Measurements from ENCODE around the gene FBRSL1.
"Not testable (repeated sequence)": the region's sequence is repeated elsewhere in the genome, so short reads cannot be mapped to it uniquely, and the experiment has no call there.

FBRSL1 gene

DNA sequence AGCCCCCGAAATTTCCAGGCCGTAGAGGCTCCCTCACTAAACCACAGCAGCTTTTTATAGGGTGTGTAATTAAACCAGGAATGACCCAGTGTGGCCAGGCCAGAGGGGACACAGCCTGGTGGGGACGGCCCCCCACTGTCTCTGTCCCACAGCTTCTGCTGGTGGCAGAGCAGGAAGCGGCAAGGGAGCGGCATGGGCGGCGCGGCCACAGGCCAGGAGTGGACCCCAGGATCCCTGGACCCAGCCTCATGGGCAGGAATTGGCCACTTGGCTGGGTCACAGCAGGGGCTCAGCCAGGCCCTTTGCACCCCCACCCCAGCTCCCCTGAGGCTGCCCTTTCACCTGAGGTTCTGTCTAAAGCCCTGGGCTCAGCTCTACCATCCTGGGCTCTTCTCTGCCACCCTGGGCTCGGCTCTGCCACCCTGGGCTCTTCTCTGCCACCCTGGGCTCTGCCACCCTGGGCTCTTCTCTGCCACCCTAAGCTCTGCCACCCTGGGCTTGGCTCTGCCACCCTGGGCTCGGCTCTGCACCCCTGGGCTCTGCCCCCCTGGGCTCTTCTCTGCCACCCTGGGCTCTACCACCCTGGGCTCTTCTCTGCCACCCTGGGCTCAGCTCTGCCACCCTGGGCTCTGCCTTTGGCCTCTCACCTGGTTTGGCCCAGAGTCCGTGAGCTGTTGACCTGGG is 39.3 kb downstream of the FBRSL1 start:
- DNase-seq = no peak

DNA sequence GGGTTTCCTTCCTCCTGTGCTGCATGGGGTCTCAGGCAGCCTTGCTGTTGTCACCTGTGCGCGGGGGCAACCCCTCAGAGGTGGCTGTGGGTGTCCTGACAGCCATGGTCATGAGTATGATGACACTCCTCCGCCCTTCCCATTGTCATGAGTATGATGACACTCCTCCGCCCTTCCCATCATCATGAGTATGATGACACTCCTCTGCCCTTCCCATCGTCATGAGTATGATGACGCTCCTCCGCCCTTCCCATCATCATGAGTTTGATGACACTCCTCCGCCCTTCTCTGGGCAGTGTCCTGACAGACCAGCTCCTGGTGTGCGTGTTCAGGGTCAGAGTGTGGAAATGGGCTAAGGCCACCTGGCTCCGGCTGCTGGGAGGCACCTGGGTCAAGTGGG is 40.0 kb downstream of the FBRSL1 start:
- no peak for DNase-seq

DNA sequence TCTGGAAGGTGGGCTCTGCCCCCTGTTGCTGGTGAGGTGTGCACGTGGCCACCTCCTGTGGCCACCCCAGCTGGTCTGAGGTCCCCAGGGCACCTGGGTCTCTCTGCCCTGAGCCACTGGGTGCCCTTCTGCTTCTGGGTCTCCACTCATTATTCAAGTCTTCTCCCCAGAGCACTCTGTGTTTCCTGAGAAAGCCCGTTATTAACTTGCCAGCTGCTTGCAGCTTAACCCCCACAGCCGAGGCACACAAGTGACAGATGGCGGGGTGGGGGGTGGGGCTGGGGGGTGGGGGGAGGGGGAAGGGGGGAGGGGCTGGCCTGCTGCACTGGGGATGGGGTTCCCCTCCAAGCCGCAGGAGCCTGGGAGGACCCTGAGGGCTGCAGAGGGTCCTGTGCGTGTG is 40.5 kb downstream of the FBRSL1 start:
- no peak for DNase-seq

DNA sequence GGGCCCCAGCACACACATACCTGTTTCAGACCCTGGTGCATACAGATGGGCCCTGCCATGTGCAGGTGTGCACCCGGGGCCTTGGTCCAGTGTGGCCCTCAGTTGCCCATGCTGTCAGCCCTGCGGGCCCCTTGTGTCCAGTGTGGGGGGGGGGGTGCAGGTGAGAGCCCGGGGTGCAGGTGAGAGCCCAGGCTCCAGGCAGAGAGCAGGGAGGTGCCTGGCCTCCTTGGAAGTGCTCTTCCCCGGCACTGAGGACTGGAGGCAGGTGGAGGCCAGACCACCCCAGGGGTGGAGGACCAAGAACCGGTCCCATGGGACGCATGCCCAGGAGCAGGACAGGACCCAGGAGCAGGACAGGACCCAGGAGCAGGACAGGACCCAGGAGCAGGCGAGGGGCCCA is 40.9 kb downstream of the FBRSL1 start:
- DNase-seq = no peak

DNA sequence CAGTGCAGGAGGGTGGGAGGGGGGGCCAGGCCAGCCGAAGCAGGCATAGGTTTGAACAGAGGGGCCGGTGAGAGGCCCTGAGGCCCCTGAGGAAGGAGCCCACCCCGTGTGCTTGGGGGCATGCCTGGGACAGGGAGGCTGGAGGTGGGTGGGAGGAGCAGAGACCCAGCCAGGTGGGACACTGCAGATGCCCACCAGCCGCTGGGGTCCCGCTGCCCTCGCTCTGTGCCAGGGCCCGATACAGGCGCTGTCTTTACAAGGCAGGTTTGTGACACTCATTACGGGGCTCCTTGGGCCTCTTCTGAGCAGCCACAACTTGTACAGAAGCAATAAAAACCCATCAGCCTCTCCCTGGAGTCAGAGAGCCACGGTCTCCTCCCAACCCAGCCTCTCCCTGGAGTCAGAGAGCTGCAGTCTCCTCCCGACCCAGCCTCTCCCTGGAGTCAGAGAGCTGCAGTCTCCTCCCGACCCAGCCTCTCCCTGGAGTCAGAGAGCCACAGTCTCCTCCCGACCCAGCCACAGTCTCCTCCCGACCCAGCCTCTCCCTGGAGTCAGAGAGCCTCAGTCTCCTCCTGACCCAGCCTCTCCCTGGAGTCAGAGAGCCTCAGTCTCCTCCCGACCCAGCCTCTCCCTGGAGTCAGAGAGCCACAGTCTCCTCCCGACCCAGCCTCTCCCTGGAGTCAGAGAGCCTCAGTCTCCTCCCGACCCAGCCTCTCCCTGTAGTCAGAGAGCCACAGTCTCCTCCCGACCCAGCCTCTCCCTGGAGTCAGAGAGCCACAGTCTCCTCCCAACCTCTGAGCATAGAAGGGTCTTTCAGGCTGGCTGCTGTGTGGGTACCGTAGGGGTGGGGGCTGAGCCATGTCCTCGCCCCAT is 43.0 kb downstream of the FBRSL1 start:
- not testable (repeated sequence) for DNase-seq

DNA sequence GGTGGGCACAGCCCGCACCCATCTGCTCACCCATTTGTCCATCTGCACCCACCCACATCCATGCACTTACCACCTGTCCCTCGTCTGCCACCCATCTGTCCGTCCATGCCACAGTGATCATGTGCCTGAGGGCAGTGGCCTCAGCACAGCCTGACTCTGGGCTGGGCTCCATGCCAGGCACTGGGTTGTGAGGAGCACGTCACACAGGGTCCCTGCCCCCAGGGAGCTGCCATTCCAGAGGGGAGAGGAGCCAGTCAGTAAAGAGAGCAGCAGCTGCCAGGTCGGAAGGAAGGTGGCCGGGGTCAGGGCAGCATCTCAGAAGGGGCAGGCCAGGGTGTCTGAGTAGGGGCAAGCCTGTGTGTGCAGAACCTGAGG is 43.6 kb downstream of the FBRSL1 start:
- DNase-seq = no peak

DNA sequence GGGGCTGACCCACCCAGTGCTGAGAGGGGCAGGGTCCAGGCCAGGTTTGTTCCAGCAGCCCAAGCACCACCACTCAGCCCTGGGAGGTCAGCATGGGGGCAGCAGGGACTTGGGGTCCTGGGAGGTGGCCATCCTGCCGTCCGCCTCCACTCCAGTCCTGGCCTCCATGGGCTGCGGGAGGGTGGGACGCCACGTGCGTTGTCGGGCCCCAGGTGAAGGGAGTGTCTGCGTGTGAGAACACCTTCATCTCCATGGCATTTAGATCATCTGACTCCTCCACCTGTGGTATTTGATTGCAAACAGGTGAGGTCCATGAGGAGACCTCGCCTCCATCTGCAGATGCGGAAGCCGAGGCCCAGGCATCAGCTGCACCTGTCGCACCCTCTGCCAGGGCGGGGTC is 44.1 kb downstream of the FBRSL1 start:
- DNase-seq = no peak

DNA sequence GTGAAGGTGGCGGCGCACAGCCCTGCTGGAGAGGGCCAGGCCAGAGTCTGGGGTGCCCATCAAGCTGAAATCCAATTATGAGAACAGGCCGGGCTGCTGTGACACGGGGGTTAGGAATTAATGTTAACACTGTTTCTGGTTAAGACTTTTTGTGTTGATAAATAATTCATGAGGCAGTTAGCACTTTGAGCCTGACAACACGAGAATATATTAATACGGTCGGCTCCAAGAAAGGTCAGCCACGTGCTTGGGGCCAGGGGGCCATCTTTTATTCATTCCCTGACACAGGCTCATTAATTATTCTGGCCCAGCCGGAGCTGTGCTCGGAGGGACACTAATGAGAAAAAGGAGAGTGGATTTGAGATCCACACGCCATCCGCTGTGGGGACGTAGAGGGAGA is 45.1 kb downstream of the FBRSL1 start:
- no peak for DNase-seq

DNA sequence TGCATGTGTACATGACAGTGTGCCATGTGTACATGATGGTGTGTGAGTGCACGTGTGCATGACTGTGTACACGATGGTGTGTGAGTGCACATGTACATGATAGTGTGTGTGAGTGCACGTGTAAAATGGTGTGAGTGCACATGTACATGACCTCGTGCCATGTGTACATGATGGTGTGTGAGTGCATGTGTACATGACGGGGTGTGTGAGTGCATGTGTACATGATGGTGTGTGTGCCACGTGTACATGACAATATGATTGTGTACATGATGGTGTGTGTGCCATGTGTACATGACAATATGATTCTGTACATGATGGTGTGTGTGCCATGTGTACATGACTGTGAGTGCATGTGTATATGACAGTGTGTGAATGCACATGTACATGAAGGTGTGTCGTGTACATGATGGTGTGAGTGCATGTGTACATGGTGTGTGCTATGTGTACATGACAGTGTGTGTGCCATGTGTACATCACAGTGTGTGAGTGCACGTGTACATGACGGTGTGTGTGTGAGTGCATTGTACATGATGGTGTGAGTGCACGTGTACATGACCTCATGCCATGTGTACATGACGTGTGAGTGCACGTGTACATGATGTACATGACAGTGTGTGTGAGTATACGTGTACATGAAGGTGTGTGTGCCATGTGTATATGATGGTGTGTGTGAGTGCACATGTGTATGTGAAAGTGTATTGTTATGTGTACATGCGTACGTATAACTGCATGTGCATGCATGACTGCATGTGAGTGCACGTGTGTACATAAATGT is 46.3 kb downstream of the FBRSL1 start:
- no peak for DNase-seq

DNA sequence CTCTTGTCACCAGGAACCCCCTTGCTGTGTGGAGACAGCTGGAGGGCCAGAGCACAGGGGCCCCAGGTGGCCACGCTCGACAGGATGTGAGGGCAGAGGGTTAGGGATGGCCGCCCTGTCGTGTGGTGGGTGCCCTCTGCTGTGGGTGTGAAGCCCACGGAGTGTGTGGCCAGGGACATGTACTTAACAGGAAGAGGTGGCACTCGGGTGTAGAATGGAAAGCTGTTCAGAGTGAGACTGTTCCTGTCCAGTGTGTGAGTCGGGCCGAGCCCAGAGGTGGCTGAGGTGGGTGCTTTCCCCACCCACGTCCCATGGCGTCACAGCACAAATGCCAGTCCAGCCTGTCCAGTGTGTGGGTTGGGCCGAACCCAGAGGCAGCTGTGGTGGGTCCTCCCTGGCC is 47.1 kb downstream of the FBRSL1 start:
- no peak for DNase-seq

DNA sequence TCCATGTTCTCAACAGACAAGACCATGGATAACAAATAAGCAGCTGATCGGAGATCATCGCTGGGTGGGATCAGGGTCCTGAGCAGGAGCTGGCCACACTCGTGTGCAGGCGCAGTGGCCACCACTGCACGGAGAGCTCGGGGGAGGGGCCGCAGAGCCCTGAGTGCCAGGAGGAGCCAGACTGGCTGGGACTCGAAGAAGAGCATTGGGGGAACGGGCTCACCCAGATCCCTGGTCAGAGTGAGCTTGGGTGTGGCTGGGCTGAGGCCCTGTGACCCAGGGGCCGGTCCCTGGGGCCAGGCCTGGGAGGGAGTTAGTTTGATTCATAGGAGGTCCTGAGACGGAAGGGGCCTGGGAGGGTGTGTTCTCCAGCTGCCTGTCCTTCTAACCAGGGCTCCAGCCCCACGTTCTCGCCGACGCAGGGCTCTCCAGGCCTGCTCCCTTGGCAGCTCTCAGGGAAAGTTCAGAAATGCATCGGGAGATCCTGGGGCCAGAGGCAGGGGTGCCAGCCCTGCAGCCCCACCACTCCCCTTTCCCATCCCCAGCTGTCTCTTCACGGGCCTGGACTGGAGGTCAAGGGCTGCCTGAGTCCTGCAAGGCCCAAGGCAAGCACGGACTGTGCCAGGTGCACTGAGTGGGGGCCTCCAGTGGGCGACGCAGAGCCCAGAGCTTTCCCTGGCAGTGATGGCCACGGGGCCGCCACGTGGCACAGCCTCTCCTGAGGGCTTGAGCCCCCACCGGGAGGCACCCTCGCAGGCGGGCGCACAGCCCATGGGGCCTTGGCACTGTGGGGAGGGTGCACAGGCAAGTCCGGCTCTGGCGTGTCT is 48.1 kb downstream of the FBRSL1 start:
- DNase-seq = no peak

DNA sequence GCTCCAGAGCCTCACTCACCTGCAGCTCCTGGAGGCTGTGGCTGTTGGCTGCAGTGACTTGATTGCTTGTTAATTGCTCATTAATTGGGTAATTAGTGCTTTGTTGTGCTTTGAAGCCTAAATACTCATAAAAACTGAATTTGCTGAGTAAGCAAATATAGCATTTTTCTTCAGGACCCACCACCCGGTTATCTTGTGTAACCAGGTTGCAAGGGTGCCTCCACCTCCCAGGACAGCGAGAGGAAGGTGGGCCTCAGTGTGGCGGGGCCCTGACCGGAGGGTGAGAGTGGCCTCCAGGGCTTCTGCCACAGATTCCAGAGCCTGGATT is 48.7 kb downstream of the FBRSL1 start:
- no peak for DNase-seq

DNA sequence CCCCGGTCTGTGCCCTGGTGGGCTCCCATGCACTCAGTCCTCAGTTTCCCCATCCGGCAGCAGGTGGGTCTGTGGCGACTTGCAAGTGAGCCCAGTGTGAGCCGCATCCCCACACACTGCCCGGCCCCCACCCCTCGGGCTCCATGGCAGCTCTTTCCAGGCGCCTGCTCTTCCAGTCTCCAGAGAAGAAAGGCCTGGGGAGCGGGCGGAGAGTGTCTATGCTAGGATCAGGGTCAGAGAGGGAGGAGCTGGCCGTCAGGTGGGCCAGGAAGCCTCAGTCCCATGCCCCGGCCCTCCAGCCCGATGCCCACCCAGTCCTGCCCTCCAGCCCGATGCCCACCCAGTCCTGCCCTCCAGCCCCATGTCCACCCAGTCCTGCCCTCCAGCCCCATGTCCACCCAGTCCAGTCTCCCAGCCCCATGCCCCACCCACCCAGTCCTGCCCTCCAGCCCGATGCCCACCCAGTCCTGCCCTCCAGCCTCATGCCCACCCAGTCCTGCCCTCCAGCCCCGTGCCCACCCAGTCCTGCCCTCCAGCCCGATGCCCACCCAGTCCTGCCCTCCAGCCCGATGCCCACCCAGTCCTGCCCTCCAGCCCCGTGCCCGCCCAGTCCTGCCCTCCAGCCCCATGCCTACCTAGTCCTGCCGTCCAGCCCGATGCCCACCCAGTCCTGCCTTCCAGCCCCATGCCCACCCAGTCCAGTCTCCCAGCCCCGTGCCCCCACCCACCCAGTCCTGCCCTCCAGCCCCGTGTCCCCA is 49.2 kb downstream of the FBRSL1 start:
- no peak for DNase-seq

DNA sequence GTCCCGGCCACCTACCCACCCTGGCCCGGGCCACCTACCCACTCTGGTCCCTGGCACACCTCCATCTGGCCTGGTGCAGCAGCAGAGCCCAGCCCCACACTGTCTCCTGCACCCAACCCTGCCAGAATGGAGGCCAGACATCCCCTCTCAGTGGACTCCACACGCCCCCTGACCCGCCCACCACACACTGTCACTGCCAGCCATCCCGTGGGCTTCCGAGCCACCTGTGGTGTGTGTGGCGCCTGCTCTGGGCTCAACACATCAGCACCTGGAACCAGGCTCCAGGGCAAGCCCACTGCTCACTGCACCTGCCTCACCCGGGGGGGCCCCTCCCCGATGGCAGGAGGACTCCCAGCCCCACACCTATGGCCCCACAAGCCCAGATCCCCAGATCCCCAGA is 50.5 kb downstream of the FBRSL1 start:
- DNase-seq = no peak

DNA sequence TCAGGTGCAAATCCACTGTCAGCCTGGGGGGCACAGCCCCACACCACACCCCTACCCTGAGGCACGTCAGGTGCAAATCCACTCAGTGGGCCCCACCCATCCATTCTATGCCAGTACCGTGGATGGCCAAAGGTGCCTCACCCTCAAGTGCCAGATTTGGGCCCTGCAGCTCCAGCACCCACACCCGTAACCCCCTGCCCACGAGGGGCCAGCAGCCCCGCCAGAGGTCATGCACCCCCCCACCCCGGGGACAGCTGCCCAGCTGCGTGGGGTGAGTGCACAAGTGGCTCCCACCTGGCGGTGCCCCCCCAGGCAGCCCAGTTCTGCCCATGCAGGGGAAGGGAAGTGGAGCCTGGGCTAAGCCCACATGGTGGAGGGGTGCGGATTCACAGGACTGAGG is 51.2 kb downstream of the FBRSL1 start:
- DNase-seq = no peak

DNA sequence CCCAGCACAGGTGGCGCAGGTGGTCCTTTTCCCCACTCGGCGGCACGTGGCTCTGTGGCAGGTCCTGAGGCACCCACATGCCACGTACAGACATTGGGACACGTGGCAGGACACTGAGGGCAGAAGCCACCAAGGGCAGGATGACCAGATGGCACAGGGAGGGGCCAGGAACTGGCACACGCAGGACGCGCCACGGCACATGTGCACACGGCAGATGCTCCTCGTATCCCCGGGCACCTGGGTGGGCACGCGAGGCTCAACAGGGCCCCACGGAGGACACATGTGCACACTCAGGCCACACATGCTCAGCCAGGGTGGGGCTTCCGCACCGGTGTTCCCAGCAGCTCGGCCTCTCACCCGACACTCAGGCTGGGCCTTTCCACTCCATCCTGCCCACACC is 52.0 kb downstream of the FBRSL1 start:
- no peak for DNase-seq

DNA sequence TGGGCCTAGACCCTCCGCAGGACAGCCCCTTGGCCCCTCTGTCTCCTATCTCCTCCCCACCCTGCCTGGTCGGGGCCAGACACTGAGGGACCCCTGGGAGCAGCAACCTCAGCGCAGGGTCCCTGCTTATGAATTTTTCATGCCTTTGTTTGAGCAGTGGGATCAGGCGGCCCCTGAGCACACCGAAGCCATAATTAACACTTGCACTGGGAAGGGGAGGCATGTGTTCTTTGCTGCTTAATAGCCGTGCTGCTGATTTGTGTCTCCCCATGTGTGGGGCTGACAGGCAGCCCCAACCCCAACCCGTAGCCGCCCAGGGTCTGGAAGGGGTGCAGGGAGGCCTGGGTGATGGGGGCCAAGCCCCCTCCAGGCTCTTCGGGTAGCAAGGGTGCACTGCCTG is 52.7 kb downstream of the FBRSL1 start:
- DNase-seq = no peak

DNA sequence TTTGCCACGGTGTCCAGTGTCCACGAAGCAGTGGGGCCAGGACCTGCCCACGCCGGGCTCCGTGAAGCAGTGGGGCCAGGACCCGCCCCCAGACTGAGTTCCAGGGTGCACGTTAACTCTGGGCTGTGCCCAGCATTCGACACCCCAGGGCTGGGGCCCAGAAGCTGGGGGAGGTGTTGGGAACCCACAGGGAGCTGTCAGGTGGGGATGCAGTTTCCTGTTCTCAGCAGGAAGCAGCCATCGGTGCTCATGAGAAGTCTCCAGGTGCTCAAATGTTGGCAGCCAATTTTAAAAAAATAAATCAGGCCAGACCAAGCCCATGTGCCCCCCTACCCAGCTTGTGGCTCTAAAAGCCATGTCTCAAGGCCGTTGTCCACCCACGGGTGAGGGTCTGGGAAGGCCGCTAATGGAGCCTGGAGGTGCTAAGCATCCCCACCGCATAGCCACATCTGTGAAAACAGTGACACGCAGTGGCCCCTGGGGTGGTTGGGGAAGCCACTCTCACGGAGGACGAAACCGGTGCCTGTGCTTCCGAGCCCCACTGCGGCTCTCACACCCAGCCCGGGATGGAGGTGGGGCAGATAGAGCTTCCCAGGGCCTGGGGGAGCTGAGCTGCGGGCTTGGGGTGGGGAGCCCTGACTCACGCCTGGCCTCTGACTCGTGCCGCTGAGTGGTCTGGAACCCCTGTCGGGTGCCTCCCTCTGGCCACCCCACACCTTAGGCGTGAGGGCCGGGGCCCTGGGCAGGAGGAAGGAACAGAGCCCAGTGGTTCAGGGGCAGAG is 53.5 kb downstream of the FBRSL1 start:
- DNase-seq = no peak

DNA sequence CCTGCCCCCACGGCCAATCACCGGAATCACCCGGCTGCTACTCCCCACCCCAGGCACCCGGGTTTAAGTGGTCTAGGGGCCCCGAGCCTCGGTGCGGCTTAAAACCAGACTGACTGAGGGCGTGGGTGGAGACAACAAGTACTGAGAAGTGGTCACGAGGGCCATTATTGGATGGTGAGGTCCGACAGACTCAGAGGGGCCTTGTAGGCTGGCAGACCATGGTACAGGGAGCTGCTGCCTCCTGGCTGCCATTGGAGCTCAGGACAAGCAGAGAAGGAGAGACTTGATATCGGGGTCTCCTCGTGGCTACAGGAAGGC is 54.1 kb downstream of the FBRSL1 start:
- DNase-seq = no peak

DNA sequence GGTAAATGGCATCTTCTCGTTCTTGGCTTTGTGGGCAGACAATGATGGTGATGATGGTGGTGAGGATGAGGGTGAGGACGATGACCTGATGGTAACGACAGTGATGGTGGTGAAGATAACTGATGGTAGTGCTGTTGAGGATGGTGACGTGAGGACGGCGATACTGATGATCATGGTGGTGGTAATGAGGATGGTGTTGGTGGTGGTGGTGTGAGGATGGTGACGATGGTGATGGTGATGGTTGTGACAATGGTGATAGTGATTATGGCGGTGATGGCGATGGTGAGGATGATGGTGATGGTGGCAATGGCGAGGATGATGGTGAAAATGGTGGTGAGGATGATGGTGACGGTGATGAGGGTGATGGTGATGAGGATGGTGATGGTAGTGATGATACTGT is 54.5 kb downstream of the FBRSL1 start:
- DNase-seq = no peak

DNA sequence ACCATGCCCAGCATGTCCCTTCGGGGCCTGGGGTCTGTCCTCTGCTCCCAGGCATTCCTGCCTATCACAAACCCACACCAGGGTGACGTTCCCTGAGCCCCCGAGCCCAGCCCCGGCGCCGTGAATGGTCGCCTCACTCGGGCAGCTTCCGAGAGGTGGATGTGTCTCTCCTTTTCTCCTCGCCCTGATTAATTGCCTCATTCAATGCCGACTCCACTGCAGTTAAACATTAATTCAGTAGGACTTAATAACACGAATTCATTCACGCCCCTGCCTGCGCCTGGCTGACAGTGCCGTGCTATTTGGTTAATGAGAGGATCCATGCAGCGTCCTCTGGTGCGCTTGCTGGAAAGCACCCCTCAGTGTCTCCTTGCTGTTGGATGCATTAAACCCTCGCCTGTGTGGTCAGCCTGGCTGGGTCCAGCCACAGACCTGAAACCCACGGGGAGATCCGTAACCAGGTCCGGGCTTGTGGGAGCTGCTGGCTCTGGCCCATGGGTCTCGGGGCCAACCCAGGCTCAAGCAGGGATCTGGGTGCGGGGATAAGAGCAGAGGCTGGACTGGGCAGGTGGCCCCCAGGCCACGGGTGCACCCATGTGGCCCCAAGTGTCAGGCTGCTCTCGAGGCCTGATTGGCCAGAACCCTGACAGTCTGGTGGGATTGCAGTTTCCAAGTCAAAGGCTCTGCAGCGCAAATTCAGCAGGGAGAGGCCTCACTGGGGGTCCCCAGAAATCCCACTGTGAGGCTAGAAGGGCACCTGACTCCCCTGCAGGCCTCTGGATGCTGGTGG is 55.4 kb downstream of the FBRSL1 start:
- DNase-seq = no peak
